GM12878 (cell line): Measurements from ENCODE around the gene ANKRD23. TPM values are rescaled to one million over a fixed set of nuclear protein-coding genes. Genes with fewer than 3 reads are reported as not detected.

Experiments
- E2F8 ChIP-seq: fragments of 450-650 bp; IDR thresholded peaks from 2 replicates; pipeline ENCODE4 v1.6.1; 2018; ENCODE audit warnings: mild to moderate bottlenecking, low read depth, moderate library complexity; ENCODE audit not compliant: partially characterized antibody
- EGR1 ChIP-seq, 2 experiments: IDR thresholded peaks; 1 replicate in 1 of 2; 2 replicates in 1 of 2; pipeline ENCODE4 v1.6.1; 2011 to 2012; ENCODE audit warnings: low read depth in 2 of 2, low read length in 2 of 2, borderline replicate concordance in 1 of 2, mild to moderate bottlenecking in 1 of 2, moderate library complexity in 1 of 2
- FOXM1 ChIP-seq: IDR thresholded peaks from 2 replicates; pipeline ENCODE4 v1.6.1; 2012; ENCODE audit warnings: low read depth, mild to moderate bottlenecking, inconsistent platforms, low read length, moderate library complexity
- ZNF384 ChIP-seq: IDR thresholded peaks from 2 replicates; pipeline ENCODE4 v1.6.1; 2012; ENCODE audit warnings: low read depth, mild to moderate bottlenecking, low read length, improper control_type of control experiment, borderline replicate concordance
- polyA plus RNA-seq, 11 experiments: library from polyadenylated mRNA; depleted of rRNA in 4 of 11; unstranded in 6 of 11; stranded (reverse) in 5 of 11; fragments of >200 nt; fragmentation: Nextera tagmentation in 4 of 11; fragmentation: Illumina TruSeq in 1 of 11; extraction: Ambion mirVana in 4 of 11; extraction: Trizol in 1 of 11; gene quantifications; 1 replicate in 1 of 11; 2 replicates in 10 of 11; pipeline versions ENCODE4 v1.2.1 to v1.2.3, GENCODE V29; 2011 to 2016; ENCODE audit warnings: inconsistent platforms in 2 of 11, missing spikeins in 2 of 11, low read depth in 1 of 11
- total RNA-seq, 4 experiments: library from RNA; depleted of rRNA in 3 of 4; stranded (reverse); fragments of >200 nt in 3 of 4; fragmentation: Illumina TruSeq in 1 of 4; extraction: Trizol in 1 of 4; gene quantifications; 2 replicates each; pipeline versions ENCODE4 v1.2.1 to v1.2.3, GENCODE V29; 2013 to 2021
- TF ChIP-seq, protein P1 (sequence below): fragments of 450-650 bp; IDR thresholded peaks from 2 replicates; pipeline ENCODE4 v1.6.1; 2014; ENCODE audit warnings: mild to moderate bottlenecking
- TF ChIP-seq, protein P2 (sequence below): fragments of 450-650 bp; IDR thresholded peaks from 2 replicates; pipeline ENCODE4 v1.6.1; 2017; ENCODE audit warnings: mild to moderate bottlenecking, low read depth, inconsistent platforms; ENCODE audit not compliant: poor library complexity, severe bottlenecking

ANKRD23 gene
- total and polyA plus RNA-seq, 10 of the 15 experiments (the other 5 are each of a cell fraction or from before 2014, with no cell fraction given) = 0.34 to 5.3 (median 2.7) TPM

DNA sequence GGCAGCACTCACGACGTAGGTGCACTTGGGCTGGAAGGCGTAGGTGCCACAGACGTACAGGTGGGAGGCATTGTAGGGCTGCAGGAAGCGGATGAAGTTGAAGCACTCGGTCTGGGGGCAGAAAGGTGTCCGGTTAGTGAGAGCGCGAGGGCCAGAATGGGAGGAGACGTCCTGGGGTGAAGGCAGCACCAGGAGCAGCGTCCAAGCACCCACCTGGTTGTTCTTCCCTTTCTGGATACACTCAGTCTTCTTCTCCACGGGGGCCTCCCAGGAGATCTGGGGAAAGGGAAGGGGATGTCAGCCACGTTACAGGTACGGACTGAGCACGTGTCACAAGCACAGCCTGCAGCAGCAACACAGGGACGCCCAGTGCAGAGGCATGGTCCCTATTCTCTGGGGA lies 21.8 kb upstream of the ANKRD23 start (continued):
- TF ChIP-seq E2F8 = no peak
- TF ChIP-seq, protein P1, sequence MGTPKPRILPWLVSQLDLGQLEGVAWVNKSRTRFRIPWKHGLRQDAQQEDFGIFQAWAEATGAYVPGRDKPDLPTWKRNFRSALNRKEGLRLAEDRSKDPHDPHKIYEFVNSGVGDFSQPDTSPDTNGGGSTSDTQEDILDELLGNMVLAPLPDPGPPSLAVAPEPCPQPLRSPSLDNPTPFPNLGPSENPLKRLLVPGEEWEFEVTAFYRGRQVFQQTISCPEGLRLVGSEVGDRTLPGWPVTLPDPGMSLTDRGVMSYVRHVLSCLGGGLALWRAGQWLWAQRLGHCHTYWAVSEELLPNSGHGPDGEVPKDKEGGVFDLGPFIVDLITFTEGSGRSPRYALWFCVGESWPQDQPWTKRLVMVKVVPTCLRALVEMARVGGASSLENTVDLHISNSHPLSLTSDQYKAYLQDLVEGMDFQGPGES = no peak
- no peak for TF ChIP-seq FOXM1
- no peak for TF ChIP-seq EGR1 (IDR thresholded peaks at IDR 0.05; ENCODE audit: borderline replicate concordance in 1 of 2, low read depth in 2 of 2, low read length in 2 of 2)
- TF ChIP-seq, protein P2, sequence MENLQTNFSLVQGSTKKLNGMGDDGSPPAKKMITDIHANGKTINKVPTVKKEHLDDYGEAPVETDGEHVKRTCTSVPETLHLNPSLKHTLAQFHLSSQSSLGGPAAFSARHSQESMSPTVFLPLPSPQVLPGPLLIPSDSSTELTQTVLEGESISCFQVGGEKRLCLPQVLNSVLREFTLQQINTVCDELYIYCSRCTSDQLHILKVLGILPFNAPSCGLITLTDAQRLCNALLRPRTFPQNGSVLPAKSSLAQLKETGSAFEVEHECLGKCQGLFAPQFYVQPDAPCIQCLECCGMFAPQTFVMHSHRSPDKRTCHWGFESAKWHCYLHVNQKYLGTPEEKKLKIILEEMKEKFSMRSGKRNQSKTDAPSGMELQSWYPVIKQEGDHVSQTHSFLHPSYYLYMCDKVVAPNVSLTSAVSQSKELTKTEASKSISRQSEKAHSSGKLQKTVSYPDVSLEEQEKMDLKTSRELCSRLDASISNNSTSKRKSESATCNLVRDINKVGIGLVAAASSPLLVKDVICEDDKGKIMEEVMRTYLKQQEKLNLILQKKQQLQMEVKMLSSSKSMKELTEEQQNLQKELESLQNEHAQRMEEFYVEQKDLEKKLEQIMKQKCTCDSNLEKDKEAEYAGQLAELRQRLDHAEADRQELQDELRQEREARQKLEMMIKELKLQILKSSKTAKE = no peak
- TF ChIP-seq ZNF384 = no peak
- TF ChIP-seq, all 136 proteins: peak for 0
